Astrocyte (in vitro differentiated cells and primary cell): ENCODE measurements around the gene TFF3. TPM values are rescaled to one million over a fixed set of nuclear protein-coding genes. Genes with fewer than 3 reads are reported as not detected.

Source experiments
- DNase-seq: peaks from one replicate; pipeline ENCODE4 v3.0.0-alpha.2; 2010; ENCODE audit warnings: low read depth
- FAIRE-seq: peaks from 2 replicates; lab custom pipeline; 2011; peaks lifted over from hg19 to GRCh38; lab: Jason Lieb, UNC
- H2AFZ ChIP-seq: 2 replicates; pipeline ENCODE4 v1.6.0; 2012; ENCODE audit warnings: low read depth, low read length, inconsistent platforms
- H3K27ac ChIP-seq: 2 replicates; pipeline ENCODE4 v1.5.1; 2011; ENCODE audit warnings: low read depth, low read length, inconsistent platforms
- H3K27me3 ChIP-seq: 2 replicates; pipeline ENCODE4 v1.6.0; 2011; ENCODE audit warnings: low read length, inconsistent platforms; ENCODE audit not compliant: insufficient read depth
- H3K36me3 ChIP-seq: 2 replicates; pipeline ENCODE4 v1.5.1; 2011; ENCODE audit warnings: low read length, inconsistent platforms; ENCODE audit not compliant: insufficient read depth
- H3K4me1 ChIP-seq: 2 replicates; pipeline ENCODE4 v1.5.1; 2011; ENCODE audit warnings: low read length, inconsistent platforms; ENCODE audit not compliant: insufficient read depth
- H3K4me2 ChIP-seq: 2 replicates; pipeline ENCODE4 v1.6.0; 2012; ENCODE audit warnings: low read length, inconsistent platforms
- H3K4me3 ChIP-seq: 2 replicates; pipeline ENCODE4 v1.5.1; 2011; ENCODE audit warnings: low read depth, mild to moderate bottlenecking, low read length, inconsistent platforms; ENCODE audit not compliant: insufficient read depth
- H3K79me2 ChIP-seq: 2 replicates; pipeline ENCODE4 v1.6.0; 2012; ENCODE audit warnings: mild to moderate bottlenecking, low read length, inconsistent platforms; ENCODE audit not compliant: insufficient read depth
- H3K9ac ChIP-seq: 2 replicates; pipeline ENCODE4 v1.6.0; 2012; ENCODE audit warnings: mild to moderate bottlenecking, low read length, inconsistent platforms
- H3K9me3 ChIP-seq: 2 replicates; pipeline ENCODE4 v1.5.1; 2012; ENCODE audit warnings: low read depth, mild to moderate bottlenecking, low read length, inconsistent platforms; ENCODE audit not compliant: insufficient read depth
- H4K20me1 ChIP-seq: 2 replicates; pipeline ENCODE4 v1.6.0; 2012; ENCODE audit warnings: low read length, inconsistent platforms; ENCODE audit not compliant: insufficient read depth
- H3K27ac Mint-ChIP-seq: one replicate; pipeline ENCODE4 v1.8.0; 2021; ENCODE audit warnings: mild to moderate bottlenecking, mixed read lengths; ENCODE audit not compliant: unreplicated experiment
- H3K27me3 Mint-ChIP-seq: one replicate; pipeline ENCODE4 v1.8.0; 2021; ENCODE audit warnings: low read depth, mixed read lengths; ENCODE audit not compliant: unreplicated experiment
- H3K36me3 Mint-ChIP-seq: one replicate; pipeline ENCODE4 v1.8.0; 2021; ENCODE audit warnings: low read depth, mixed read lengths; ENCODE audit not compliant: unreplicated experiment
- H3K4me1 Mint-ChIP-seq: one replicate; pipeline ENCODE4 v1.8.0; 2021; ENCODE audit warnings: low read depth, mixed read lengths; ENCODE audit not compliant: unreplicated experiment
- H3K4me3 Mint-ChIP-seq: one replicate; pipeline ENCODE4 v1.8.0; 2021; ENCODE audit warnings: mild to moderate bottlenecking, moderate library complexity, mixed read lengths; ENCODE audit not compliant: unreplicated experiment
- H3K9me3 Mint-ChIP-seq: one replicate; pipeline ENCODE4 v1.8.0; 2021; ENCODE audit warnings: mild to moderate bottlenecking, mixed read lengths; ENCODE audit not compliant: unreplicated experiment
- CTCF ChIP-seq: IDR thresholded peaks from 2 replicates; pipeline ENCODE4 v1.5.1; 2011; ENCODE audit warnings: low read depth, mild to moderate bottlenecking, inconsistent platforms, low read length, moderate library complexity; ENCODE audit not compliant: insufficient read depth
- EZH2 ChIP-seq: IDR thresholded peaks from 2 replicates; pipeline ENCODE4 v1.6.1; 2012; ENCODE audit warnings: mild to moderate bottlenecking, low read length, inconsistent platforms; ENCODE audit not compliant: insufficient read depth
- total RNA-seq: library from RNA; stranded (reverse); gene quantifications from 2 replicates; pipeline ENCODE4 v1.2.1, GENCODE V29; 2021

The TFF3 gene
- total RNA-seq, 1 donor from 2014 or later = not detected

- no peaks in the 10 kb centered on the region for H3K79me2 ChIP-seq
- no peaks in the 10 kb centered on the region for H4K20me1 ChIP-seq
- FAIRE-seq = no peak
- H3K36me3 Mint-ChIP-seq = no peaks in the 10 kb centered on the region
- no peak overlapping the region for H3K4me3 ChIP-seq
- H3K27ac ChIP-seq = no peak overlapping the region
- H3K27ac Mint-ChIP-seq = no peak overlapping the region
- peaks cover 3% of the 10 kb centered on the region for H3K9me3 Mint-ChIP-seq
- H3K27me3 Mint-ChIP-seq = peaks cover 20% of the 10 kb centered on the region
- H2AFZ ChIP-seq = no peak overlapping the region
- DNase-seq = no peak
- no peak overlapping the region for H3K4me3 Mint-ChIP-seq
- H3K36me3 ChIP-seq = no peaks in the 10 kb centered on the region
- no peaks in the 10 kb centered on the region for H3K27me3 ChIP-seq
- no peaks in the 10 kb centered on the region for H3K4me1 Mint-ChIP-seq
- TF ChIP-seq EZH2 = no peak
- TF ChIP-seq CTCF = no peak
- H3K4me2 ChIP-seq = no peak overlapping the region
- no peak overlapping the region for H3K9ac ChIP-seq
- H3K4me1 ChIP-seq = no peaks in the 10 kb centered on the region
- H3K9me3 ChIP-seq = no peaks in the 10 kb centered on the region
These were observed 31.2 kb upstream of the TFF3 start for GRCh38 chr21:42346441-42346840.

- Histone ChIP-seq H3K9me3 (no peaks in the 10 kb centered on the region), H3K4me3 (no peak overlapping the region), H2AFZ (no peak overlapping the region), H3K79me2 (no peaks in the 10 kb centered on the region), H3K27me3 (no peaks in the 10 kb centered on the region), H3K36me3 (no peaks in the 10 kb centered on the region), H3K4me1 (no peaks in the 10 kb centered on the region), H3K9ac (no peak overlapping the region), H3K4me2 (no peak overlapping the region), H3K27ac (no peak overlapping the region), H4K20me1 (no peaks in the 10 kb centered on the region)
- FAIRE-seq = no peak
- Mint-ChIP-seq H3K27me3 (peaks cover 15% of the 10 kb centered on the region), H3K27ac (no peak overlapping the region), H3K4me1 (no peaks in the 10 kb centered on the region), H3K4me3 (no peak overlapping the region), H3K9me3 (peaks cover 3% of the 10 kb centered on the region), H3K36me3 (no peaks in the 10 kb centered on the region)
- DNase-seq = no peak
- no peak for TF ChIP-seq CTCF
- no peak for TF ChIP-seq EZH2
These were observed 29.4 kb upstream of the TFF3 start for GRCh38 chr21:42344631-42345030.

- DNase-seq = no peak
These were observed 28.8 kb upstream of the TFF3 start for GRCh38 chr21:42343963-42344510.

More at GRCh38 chr21:42343963-42344510, 28.8 kb upstream of the TFF3 start:
- peaks cover 15% of the 10 kb centered on the region for H3K27me3 Mint-ChIP-seq
- no peaks in the 10 kb centered on the region for H3K36me3 Mint-ChIP-seq
- H3K9me3 ChIP-seq = no peaks in the 10 kb centered on the region
- H3K4me1 ChIP-seq = no peaks in the 10 kb centered on the region
- no peak overlapping the region for H3K27ac ChIP-seq
- FAIRE-seq = no peak
- no peaks in the 10 kb centered on the region for H3K79me2 ChIP-seq
- no peaks in the 10 kb centered on the region for H4K20me1 ChIP-seq
- H2AFZ ChIP-seq = no peak overlapping the region
- H3K4me1 Mint-ChIP-seq = no peaks in the 10 kb centered on the region
- no peak overlapping the region for H3K4me3 ChIP-seq
- H3K36me3 ChIP-seq = no peaks in the 10 kb centered on the region
- TF ChIP-seq CTCF (no peak), EZH2 (no peak)
- H3K4me2 ChIP-seq = no peak overlapping the region
- no peak overlapping the region for H3K4me3 Mint-ChIP-seq
- no peaks in the 10 kb centered on the region for H3K27me3 ChIP-seq
- no peak overlapping the region for H3K9ac ChIP-seq
- H3K9me3 Mint-ChIP-seq = peaks cover 3% of the 10 kb centered on the region
- no peak overlapping the region for H3K27ac Mint-ChIP-seq
